ENCODE measurements around the gene IL1F10. TPM values are rescaled to one million over a fixed set of nuclear protein-coding genes. Genes with fewer than 3 reads are reported as not detected.

The IL1F10 gene
- total RNA-seq, 1 donor from 2014 or later: not detected

DNA sequence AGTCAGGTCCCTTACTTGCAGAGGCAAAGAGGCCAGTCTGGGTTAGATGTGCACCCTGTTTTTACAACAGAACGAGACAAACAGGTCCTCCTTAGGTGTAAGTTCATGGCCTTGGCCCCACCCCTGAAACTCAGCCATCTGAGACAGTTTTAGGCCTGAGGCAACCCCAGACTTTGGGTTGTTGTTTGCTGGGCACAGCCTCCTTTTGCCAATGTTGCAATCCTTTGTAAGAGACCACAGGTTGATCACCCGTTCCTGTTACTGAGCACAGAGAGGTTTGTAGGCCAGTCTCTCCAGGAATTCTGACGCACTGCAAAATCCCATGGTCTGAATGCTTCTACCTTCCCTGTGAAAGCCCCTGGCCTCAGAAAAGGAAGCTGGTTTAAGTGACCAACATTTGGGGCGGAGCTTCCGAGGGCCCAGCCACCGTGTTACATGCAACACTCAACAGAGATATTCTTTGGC, 44.1 kb downstream of the IL1F10 start:
- DNase-seq (ENCODE audit: low read depth, low spot score): no peak

DNA sequence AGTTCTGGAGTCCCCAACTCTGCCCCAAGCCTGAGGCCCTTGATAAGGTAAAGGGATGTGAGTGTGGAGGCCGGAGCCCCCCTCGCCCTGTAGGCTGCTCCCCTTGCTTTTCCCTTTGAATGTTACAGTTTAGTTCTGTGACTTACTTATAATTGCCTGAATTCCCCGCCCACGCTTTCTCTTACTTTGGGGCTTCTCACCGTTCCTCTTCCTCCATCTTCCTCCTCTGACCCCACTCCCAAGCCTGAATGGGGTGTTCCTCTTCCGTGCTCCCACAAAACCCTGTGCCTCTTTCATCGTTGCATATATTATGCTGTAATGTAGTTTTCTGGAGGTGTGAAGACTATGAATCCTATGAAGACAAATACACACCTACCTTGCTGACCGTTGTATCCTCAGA, 44.7 kb downstream of the IL1F10 start:
- DNase-seq (ENCODE audit: low read depth, low spot score): no peak

DNA sequence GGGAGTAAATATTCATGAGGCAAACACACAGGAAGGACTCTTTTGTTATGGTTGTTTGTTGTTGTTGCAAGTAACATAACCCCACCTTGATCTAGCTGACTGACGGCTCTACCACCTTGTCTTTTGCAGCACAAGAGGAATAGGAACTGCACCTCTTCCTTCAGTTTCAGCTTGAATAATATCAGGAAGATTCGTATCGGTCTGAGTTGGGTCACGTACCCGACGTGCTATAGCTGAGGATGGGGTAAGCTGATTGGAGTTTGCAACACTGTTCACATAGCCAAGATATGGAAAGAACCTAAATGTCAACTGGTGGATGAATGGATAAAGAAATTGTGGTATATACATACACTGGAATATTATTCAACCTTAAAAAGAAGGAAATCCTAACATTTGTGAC, 45.1 kb downstream of the IL1F10 start:
- no peak for DNase-seq (ENCODE audit: low read depth, low spot score)

DNA sequence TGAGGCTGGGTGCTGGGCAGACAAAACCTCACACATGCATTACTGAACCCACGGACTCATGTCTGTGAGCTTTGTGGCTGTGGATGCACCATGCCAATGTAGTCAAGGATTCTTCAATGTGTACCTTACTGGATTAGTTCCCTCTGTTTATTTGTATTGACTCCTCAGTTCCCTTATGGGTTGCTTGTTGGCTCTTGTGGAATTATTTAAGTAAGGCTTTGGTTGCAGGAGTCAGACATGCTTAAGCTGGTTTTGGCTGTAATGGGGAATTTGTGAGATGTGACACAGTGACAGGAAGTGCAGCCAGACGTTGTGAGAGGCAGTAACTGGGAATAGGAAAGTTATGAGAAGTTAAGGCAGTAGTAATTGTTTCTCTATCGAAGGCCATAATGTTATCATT, 46.0 kb downstream of the IL1F10 start:
- no peak for DNase-seq (ENCODE audit: low read depth, low spot score)

DNA sequence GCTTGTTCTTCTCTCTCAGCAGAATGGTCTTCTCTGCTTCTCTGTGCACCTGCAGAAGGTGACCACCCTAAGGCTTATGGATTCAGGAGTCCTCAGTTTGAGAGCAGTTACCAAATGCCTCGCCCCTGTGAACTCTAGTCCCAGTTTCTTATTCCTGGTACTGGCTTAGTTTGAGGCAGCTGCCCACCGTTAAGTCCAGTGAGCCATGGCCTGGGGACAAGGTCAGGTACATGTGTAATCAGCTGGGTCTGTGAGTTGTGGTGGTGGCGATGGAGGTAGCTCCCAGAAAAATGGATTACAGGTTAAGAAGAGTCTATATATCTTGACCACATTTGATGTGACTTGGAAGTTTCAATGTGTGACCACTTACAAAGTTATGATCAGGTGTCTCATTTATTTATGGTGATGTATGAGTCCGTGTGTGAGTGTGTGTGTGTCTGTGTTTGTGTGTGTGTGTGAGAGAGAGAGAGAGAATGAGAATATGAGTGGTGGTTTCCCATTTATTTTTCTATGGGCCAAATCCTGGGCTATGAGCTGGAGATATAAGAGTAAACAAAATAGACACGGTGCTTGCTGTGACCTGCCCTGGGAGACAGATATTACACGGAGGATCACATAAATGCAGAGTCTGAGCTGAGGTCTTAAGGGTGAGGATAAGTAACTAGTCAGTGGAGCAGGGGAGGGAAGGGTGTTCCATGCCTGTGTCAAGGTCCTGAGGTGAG, 46.6 kb downstream of the IL1F10 start:
- DNase-seq (ENCODE audit: low read depth, low spot score): no peak

DNA sequence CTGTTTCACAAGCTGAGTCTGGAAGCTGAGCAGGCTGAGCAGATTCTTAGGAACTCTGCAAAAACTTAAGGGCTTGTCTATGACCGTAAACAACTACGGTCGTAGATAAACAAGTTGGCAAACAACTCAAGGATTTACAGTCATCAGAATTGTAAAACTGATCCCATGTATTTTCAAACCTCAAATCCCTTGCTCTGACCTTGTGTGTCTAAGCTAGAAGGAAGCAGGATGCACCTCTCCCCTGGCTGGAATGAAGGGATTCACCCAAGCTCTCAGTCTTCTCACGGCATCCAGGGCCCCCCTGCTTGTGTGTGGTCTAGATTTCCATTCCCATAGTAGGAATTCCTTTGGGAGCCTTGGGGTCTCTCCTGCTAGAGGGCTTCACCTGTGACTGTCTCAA, 47.2 kb downstream of the IL1F10 start:
- no peak for DNase-seq (ENCODE audit: low read depth, low spot score)

GRCh38 chr2:113116100-113116958, 48.6 kb downstream of the IL1F10 start:
- DNase-seq (ENCODE audit: low read depth, low spot score): no peak

DNA sequence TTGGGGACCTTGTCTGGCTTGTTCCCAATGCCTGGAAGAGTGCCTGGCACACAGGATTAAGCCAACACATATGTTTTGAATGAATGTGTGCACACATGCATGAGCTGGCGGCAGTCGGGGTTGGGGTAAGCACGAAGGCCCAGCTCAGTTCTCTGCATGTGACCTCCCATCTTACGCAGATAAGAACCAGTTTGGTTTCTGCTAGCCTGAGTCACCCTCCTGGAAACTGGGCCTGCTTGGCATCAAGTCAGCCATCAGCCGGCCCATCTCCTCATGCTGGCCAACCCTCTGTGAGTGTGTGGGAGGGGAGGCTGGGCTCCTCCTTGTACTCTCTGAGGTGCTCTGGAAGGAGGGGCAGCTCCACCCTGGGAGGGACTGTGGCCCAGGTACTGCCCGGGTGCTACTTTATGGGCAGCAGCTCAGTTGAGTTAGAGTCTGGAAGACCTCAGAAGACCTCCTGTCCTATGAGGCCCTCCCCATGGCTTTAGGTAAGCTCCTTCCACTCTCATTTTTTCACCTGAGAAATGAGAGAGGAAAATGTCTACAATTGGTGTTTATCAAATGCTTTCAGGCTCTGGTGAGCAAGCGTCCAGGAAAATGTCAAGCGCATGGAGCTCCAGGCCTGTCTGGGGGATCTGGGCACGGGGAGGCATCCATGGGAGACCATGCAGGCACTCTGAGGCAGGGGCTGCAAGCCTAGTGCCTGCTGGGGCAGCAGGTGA, 49.9 kb downstream of the IL1F10 start:
- DNase-seq (ENCODE audit: low read depth, low spot score): no peak

DNA sequence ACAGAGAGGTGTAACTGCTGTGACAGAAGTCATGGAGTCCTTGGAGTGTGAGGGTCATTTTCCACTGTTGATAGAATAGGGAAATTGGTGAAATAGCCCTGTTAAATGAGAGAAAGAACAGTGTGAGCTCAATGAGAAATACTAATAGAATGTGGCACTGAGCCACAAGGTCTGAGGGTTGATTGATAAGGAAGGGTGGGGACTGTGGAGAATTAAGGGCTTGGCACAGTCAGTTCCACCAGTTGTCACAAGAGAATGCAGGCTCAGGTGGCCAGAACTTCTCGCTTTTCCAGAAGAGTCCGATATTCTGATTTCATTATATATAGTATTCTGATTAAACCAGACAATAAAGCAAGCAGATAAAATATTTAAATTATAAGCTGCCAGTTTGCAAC, 50.5 kb downstream of the IL1F10 start:
- DNase-seq (ENCODE audit: low read depth, low spot score): no peak

GRCh38 chr2:113119111-113119510, 51.3 kb downstream of the IL1F10 start:
- DNase-seq (ENCODE audit: low read depth, low spot score): no peak

GRCh38 chr2:113120861-113121260, 53.1 kb downstream of the IL1F10 start:
- no peak for DNase-seq (ENCODE audit: low read depth, low spot score)

DNA sequence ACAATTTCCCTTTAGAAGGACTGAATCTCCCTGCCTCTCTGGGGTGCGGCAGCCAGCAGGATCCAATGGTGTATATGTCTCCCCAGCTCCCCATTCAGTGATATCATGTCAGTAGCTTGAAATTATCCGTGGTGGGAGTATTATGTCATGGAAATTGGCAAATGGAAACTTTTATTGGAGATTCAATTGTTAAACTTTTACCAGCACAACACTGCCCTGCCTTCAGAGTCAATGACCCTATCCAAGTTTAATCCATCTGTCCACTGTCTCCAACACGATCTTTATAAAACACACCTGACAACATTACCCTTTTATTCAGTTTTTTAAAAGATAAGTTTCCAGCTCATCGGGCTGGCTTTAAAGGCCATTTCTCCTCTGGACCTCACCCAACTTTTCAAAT, 54.6 kb downstream of the IL1F10 start:
- DNase-seq (ENCODE audit: low read depth, low spot score): no peak

GRCh38 chr2:113123726-113124125, 56.0 kb downstream of the IL1F10 start:
- no peak for DNase-seq (ENCODE audit: low read depth, low spot score)

- DNase-seq (ENCODE audit: low read depth, low spot score): no peak
Observed at GRCh38 chr2:113124181-113124961, 56.6 kb downstream of the IL1F10 start.

Other genes starting within 250 kb of the IL1F10 start
- 0.46 TPM in 1 of 2 replicates, not detected in the other for gene IL1B, start 231.2 kb upstream of the IL1F10 start, total RNA-seq
- not detected in 2 replicates for gene IL37, start 156.8 kb upstream of the IL1F10 start, total RNA-seq
- not detected in 2 replicates for gene IL36G, start 90.0 kb upstream of the IL1F10 start, total RNA-seq
- gene IL36A, start 62.5 kb upstream of the IL1F10 start, total RNA-seq: not detected in 2 replicates
- gene IL36B, start 15.1 kb upstream of the IL1F10 start, total RNA-seq: not detected in 2 replicates
- not detected in 2 replicates for gene IL36RN, start 8.8 kb upstream of the IL1F10 start, total RNA-seq
- gene IL1RN, start 59.6 kb downstream of the IL1F10 start, total RNA-seq: not detected in 2 replicates
- 0.26 and 0.32 TPM in 2 replicates for gene PSD4, start 106.0 kb downstream of the IL1F10 start, total RNA-seq
- 0.07 and 0.18 TPM in 2 replicates for gene PAX8, start 211.0 kb downstream of the IL1F10 start, total RNA-seq

Measured in pulmonary artery endothelial cell (primary cell).